HG03196 (cell line): ENCODE measurements around the gene LYL1.

Source experiments
- ATAC-seq: cut with Tn5 transposase; IDR thresholded peaks from one replicate; pipeline ENCODE4 v1.9.1; 2021; ENCODE audit not compliant: unreplicated experiment

Gene LYL1

GRCh38 chr19:13094106-13094504, 8.6 kb downstream of the LYL1 start:
- no peak for ATAC-seq

DNA sequence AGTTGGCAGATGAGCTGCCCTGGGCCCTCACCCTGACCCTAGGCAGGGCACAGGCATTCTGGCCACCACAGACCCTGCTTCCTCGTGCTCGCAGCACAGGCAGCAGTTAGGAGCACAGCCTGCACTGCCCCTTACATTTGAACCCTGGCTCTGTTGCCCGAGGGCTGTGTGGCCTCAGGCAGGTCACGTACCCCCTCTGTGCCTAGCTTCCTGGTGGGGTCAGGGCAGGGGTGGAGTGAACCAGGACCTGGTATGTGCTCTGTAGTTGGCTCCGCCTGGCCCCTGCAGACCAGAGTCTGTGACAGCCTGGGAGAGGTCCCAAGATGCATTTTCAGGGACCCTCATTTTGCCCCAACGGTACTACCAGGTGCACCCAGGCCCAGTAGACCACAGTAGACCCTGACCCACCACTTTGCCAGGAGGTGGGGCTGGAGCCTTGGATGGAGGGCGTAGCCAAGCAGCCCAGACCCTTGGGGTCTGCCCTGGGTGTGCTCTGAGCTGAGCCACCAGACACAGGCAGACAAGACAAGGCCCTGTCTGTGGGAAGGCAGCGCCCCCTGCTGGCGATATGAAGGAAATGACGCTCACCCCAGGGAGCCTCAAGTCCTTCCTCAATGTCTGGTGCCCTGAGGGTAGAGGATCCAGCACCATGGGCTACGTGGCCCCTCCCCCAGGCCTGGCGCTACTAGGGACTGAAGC, 9.1 kb downstream of the LYL1 start:
- ATAC-seq: no peak

GRCh38 chr19:13092606-13093235, 9.9 kb downstream of the LYL1 start:
- no peak for ATAC-seq

DNA sequence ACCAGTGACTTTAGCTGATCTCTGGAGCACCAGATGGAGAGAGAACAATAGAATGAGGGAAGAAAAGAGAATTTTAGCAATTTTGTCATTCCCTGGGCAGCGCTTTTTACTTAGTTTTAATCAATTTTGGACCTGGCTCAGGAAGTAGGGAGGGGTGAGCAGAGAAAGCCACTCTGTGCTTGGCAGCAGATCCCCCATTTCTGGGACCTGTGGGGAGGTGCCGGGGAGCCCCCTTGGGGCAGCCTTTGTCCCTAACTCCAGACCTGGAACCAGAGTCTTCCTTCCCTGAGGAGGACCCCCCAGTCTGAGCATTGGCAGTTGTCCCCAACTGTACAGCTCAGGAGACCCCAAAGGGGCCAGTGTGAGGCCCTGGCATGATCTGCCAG, 10.5 kb downstream of the LYL1 start:
- no peak for ATAC-seq

DNA sequence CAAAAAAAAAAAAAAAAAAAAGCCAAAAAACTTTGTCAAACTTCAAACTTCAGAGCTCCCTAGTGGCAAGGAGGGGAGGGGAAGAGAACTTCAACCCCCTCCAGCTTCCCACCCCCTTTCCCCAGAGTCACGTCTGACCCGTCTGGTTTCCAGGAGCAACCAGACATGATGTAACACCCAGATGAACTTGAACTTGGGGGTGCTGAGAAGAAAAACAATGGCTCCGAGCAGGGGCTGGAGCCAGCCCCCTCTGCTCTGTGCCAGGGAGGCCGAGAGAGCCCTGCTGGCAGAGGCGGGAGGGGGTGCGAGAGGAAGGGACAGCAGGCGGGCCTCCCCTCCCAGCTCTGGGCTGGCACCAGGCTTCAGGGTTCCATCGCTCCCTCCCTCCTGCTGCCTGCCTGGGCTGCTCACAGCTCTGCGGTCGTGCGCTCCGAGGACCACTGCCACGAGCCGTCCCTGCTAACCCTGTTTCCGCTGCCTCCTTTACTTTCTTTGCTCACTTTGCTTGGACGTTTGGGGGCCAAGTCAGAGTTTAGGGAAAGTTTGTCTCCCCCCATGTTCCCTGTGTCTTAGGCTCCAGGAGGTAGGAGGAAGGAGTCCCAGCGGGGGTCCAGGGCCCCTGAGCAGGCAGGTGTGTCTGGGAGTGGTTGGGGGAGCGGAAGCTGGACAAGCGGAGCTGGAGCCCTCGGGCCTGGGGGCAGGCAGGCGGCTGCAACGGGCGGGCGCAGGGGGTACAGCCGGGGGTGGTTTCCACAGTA, 11.1 kb downstream of the LYL1 start:
- no peak for ATAC-seq

DNA sequence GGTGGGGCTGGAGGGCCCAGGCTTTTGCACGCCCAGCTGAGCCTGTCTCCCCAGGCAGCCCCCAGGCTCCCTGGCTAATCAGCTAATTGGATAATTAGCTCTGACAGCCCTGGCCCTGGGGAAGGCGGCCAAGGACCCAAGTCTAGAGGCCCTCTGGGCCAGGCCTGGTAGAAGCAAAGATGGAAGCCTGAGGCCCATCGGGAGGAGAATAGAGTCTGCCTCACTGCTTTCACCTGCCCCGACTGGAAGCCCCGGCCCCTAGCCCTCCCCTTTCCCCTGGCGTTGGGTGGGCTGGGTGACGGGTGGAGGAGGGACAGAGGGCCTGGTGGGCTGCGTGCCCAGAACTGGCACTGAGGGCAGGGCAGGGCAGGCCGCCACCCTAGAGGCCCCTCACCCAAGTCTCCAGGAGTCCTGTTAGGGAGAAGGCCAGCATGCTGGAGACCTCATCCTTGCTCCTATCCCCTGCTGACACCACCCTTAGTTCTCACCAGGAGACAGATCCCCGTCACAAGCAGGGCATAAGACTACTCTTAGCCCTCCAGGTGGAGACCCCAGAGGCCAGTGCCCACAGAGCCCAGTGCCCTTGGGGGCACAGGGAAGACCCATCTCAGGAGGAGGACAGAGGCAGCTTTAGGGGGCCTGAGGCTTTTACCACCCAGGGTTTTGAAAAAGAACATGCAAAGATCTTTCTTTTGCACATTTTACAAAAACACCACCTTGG, 12.0 kb downstream of the LYL1 start:
- no peak for ATAC-seq

- no peak for ATAC-seq
These were observed 12.7 kb downstream of the LYL1 start for GRCh38 chr19:13089857-13090507.

GRCh38 chr19:13089139-13089856, 13.4 kb downstream of the LYL1 start:
- no peak for ATAC-seq

- no peak for ATAC-seq
These were observed 14.7 kb downstream of the LYL1 start for GRCh38 chr19:13087795-13088537.

DNA sequence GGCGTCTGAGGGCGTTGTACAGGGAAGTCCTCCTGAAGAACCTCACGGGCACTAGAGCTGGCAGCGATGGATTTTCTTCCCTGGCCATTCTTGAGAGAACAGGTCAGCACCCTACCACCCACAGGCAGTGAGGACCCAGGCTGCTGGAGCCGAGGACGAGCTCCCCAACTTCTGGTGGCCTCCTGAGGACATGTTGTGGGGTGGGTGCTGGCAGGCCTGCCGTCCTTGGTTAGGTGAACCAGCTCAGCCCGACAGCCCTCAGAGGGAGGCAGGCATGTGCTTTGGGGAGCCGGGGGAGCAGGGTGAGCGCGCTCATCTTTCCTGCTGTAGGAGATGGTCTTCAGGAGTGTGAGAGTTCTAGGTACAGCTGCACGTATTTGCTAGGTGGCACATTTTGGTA, 15.4 kb downstream of the LYL1 start:
- no peak for ATAC-seq

DNA sequence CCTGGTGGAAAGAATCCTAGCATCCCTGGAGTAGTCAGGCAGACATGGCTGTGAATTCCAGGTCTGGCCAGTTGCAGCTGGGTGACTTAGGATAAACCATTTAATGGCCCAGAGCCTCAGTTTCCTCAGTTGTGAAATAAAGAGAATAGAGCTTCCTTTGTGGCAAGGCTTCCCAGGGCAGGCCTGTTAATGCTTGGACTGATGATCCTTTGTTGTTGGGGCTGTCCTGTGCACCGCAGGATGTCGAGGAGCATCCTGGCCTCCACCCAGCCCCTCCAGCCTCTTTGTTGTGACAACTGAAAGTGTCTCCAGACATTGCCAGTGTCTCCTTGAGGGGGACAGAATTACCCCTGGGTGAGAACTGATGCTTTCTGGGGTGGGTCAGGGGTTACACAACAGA, 16.3 kb downstream of the LYL1 start:
- ATAC-seq: no peak

GRCh38 chr19:13085666-13086065, 17.0 kb downstream of the LYL1 start:
- no peak for ATAC-seq

- no peak for ATAC-seq
These were observed 19.0 kb downstream of the LYL1 start for GRCh38 chr19:13083627-13084026.

- ATAC-seq: no peak
These were observed 19.7 kb downstream of the LYL1 start for GRCh38 chr19:13083008-13083404.

DNA sequence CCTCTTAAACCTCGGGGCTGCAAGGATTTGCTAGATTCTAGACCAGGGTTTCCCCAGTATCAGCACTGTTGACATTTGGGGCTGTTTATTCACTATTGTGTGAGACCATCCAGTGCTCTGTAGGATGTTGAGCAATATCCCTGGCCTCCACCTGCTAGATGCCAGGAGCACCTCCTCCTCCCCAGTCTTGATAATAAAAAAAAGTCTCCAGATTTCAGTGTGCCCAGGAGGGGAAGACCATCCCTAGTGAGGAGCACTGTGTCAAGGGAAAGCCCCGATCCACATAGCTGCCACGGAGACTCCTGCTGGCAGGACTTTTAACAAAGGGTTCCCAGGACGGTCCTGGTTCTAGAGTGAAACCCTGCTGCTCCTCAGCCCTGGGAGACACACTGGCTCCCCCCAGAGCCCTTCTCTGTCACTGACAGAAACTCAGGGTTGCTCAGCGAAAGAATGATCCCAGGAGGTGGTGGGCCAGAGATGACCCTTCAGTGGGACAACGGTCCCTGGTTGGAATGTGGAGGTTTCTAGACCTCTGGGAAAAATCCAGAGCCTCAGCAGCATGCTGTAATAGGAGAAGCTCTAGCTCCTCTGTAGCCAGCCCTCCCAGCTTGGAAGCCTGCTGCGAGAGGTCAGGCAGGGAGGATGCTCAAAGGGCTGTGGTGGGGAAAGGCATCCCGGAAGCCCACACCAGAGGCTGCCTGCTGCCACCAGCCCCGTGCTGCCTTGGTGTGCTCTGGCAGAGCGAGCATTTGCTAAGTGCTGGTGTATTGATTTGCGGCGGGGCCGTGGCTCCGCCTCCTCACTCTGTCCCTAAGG, 20.3 kb downstream of the LYL1 start:
- ATAC-seq: no peak

- no peak for ATAC-seq
These were observed 23.1 kb downstream of the LYL1 start for GRCh38 chr19:13079542-13079986.

GRCh38 chr19:13078897-13079541, 23.6 kb downstream of the LYL1 start:
- no peak for ATAC-seq

- no peak for ATAC-seq
These were observed 24.3 kb downstream of the LYL1 start for GRCh38 chr19:13078381-13078780.
